Measurements from ENCODE around the gene FAM156B.
"Not testable (repeated sequence)": the region's sequence is repeated elsewhere in the genome, so short reads cannot be mapped to it uniquely, and the experiment has no call there.

The FAM156B gene

GRCh38 chrX:52896855-52897709 lies at the start of gene FAM156B:
FAM156B (plus strand) TSS chrX:52897330; CDS start chrX:52907226, 9,896 bp downstream.
- CTCF ChIA-PET; H3K4me3 ChIP-seq (ENCODE audit: low read depth, low read length); H3K4me1 ChIP-seq (ENCODE audit: control insufficient read depth, insufficient read depth, low read length); POLR2A ChIA-PET; H3K9me3 ChIP-seq (ENCODE audit: control insufficient read depth, insufficient read depth, low read depth, low read length); H3K27ac ChIP-seq (ENCODE audit: extremely low read depth, low read depth, low read length); H3K36me3 ChIP-seq (ENCODE audit: control insufficient read depth in 2 of 2, insufficient read depth in 1 of 2, low read length in 2 of 2): not testable (repeated sequence)

DNA sequence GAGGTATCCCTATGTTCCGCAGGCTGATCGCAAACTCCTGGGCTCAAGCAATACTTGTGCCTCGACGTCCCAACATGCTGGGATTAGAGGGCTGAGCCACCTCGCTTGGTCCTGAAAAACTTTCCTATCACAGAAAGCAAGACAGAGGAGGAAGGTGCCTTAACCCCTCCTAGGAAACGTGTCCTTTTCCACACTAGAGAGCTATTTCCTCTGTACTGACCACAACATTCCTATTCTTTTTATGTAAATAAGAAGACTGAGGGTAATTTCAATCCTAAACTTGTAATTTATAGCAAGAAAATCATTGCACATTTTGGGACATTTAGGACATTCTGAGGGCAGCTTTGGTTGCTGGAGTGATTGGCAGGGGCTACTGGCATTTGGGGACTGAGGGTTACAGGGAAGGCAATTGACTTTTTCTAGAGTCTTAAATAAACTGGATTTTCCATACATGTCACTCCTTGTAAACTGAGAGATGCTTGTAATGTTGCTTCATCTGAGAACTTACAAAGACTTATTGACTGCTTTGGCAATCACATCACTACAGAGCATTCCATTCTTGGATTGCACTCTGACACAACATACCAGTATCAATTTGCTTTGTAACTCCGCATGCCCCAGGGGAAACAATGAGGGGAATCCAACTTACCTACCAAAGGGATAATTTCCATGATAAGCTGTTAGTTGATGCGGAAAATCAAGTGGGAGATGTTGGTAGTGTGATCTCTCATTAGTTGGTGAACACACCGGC lies 44.8 kb upstream of the FAM156B start:
- no peaks in the 10 kb centered on the region for H3K36me3 ChIP-seq (ENCODE audit: control insufficient read depth in 2 of 2, insufficient read depth in 1 of 2, low read length in 2 of 2)
- no peaks in the 10 kb centered on the region for H3K4me1 ChIP-seq (ENCODE audit: control insufficient read depth, insufficient read depth, low read length)
- TF ChIP-seq, protein P1, sequence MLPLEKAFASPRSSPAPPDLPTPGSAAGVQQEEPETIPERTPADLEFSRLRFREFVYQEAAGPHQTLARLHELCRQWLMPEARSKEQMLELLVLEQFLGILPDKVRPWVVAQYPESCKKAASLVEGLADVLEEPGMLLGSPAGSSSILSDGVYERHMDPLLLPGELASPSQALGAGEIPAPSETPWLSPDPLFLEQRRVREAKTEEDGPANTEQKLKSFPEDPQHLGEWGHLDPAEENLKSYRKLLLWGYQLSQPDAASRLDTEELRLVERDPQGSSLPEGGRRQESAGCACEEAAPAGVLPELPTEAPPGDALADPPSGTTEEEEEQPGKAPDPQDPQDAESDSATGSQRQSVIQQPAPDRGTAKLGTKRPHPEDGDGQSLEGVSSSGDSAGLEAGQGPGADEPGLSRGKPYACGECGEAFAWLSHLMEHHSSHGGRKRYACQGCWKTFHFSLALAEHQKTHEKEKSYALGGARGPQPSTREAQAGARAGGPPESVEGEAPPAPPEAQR (tag by site-specific recombination; IDR thresholded peaks at IDR 0.05): no peak
- TF ChIP-seq INSM2 (tag by site-specific recombination; IDR thresholded peaks at IDR 0.05) (no peak), HOXD13 (CRISPR knock-in tag; IDR thresholded peaks at IDR 0.05; ENCODE audit: borderline replicate concordance) (no peak), ZBTB6 (tag by site-specific recombination; IDR thresholded peaks at IDR 0.05) (no peak)
- POLR2A ChIA-PET: no interaction called here
- no peak overlapping the region for H3K27ac ChIP-seq (ENCODE audit: extremely low read depth, low read depth, low read length)
- CTCF ChIA-PET: no interaction called here
- no peaks in the 10 kb centered on the region for H3K9me3 ChIP-seq (ENCODE audit: control insufficient read depth, insufficient read depth, low read depth, low read length)
- H3K4me3 ChIP-seq (ENCODE audit: low read depth, low read length): no peak overlapping the region

DNA sequence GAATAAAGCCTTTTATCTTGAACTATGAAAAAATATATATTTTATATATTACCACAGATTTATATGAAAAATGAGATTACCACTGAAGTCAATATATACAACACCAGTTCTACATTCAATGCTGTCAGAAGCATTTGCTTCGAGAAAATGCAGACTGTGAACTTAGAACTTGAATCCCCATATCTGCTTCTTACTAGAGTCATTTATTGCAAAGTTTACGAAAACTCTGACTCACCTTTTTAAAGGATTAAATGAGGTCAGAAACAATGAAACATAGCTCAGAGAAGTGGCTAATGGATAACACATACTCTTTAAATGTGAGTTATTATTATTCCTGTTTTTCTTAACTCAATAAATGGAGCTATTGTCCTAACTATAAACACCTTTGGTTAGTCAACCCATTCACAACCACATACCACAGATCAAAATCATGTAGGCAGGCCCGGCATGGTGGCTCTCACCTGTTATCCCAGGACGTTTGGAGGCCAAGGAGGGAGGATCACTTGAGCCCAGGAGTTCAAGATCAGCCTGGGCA lies 40.1 kb upstream of the FAM156B start:
- POLR2A ChIA-PET; H3K9me3 ChIP-seq (ENCODE audit: control insufficient read depth, insufficient read depth, low read depth, low read length); H3K36me3 ChIP-seq (ENCODE audit: control insufficient read depth in 2 of 2, insufficient read depth in 1 of 2, low read length in 2 of 2); H3K27ac ChIP-seq (ENCODE audit: extremely low read depth, low read depth, low read length); H3K4me3 ChIP-seq (ENCODE audit: low read depth, low read length); CTCF ChIA-PET; H3K4me1 ChIP-seq (ENCODE audit: control insufficient read depth, insufficient read depth, low read length): not testable (repeated sequence)

DNA sequence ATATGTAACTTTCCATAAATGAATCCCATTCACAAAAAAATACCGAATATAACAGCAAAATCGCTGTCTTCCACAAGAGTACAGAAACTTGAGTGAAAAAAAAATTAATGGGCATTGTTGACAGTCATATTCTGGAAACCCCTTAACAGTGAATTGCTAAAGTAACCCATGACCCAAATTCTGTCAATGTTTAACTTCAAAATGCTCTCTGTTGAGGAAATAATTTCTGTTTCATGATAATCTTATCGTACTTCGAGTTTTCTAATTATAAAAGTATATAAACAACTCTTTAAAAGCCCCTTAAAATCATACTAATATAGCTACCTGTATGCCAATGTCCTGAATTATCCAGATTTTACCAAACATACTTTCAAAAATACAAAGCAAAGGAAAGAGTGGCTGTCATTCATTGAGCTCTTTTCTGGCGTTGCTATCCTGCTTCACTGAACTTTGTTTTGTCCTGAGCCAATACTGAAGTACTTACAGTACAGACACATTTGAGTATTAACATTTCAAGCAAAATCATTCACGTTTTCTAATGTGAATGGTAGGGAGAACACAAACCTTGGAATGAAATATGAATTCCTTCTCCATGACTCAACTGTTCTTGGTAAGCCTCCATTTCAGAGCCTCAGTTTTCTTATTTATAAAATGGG lies 31.7 kb upstream of the FAM156B start:
- ChIA-PET CTCF (interaction anchor here (0.6 kb wide), 1 partner anchor 520 kb away, joined by 7 read pairs; no protein-coding TSS in a partner anchor), POLR2A (no interaction called here)
- Histone ChIP-seq H3K9me3 (ENCODE audit: control insufficient read depth, insufficient read depth, low read depth, low read length) (no peaks in the 10 kb centered on the region), H3K4me1 (ENCODE audit: control insufficient read depth, insufficient read depth, low read length) (no peaks in the 10 kb centered on the region), H3K27ac (ENCODE audit: extremely low read depth, low read depth, low read length) (no peak overlapping the region), H3K4me3 (ENCODE audit: low read depth, low read length) (no peak overlapping the region), H3K36me3 (ENCODE audit: control insufficient read depth in 2 of 2, insufficient read depth in 1 of 2, low read length in 2 of 2) (no peaks in the 10 kb centered on the region)
- TF ChIP-seq ZSCAN4 (tag by site-specific recombination; IDR thresholded peaks at IDR 0.05): no peak
- TF ChIP-seq, protein P2, sequence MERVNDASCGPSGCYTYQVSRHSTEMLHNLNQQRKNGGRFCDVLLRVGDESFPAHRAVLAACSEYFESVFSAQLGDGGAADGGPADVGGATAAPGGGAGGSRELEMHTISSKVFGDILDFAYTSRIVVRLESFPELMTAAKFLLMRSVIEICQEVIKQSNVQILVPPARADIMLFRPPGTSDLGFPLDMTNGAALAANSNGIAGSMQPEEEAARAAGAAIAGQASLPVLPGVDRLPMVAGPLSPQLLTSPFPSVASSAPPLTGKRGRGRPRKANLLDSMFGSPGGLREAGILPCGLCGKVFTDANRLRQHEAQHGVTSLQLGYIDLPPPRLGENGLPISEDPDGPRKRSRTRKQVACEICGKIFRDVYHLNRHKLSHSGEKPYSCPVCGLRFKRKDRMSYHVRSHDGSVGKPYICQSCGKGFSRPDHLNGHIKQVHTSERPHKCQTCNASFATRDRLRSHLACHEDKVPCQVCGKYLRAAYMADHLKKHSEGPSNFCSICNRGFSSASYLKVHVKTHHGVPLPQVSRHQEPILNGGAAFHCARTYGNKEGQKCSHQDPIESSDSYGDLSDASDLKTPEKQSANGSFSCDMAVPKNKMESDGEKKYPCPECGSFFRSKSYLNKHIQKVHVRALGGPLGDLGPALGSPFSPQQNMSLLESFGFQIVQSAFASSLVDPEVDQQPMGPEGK (tag by site-specific recombination; IDR thresholded peaks at IDR 0.05): no peak
- TF ChIP-seq ZNF302 (tag by site-specific recombination; IDR thresholded peaks at IDR 0.05; ENCODE audit: low read depth): no peak
- no peak for TF ChIP-seq MYNN (tag by site-specific recombination; IDR thresholded peaks at IDR 0.05; ENCODE audit: borderline replicate concordance)
- no peak for TF ChIP-seq ZBTB6 (tag by site-specific recombination; IDR thresholded peaks at IDR 0.05)
- no peak for TF ChIP-seq TCF7L2 (IDR thresholded peaks at IDR 0.05; ENCODE audit: borderline replicate concordance, low read depth, low read length)
- TF ChIP-seq ZNF580 (tag by site-specific recombination; IDR thresholded peaks at IDR 0.05): no peak
- TF ChIP-seq PBX3 (CRISPR knock-in tag; IDR thresholded peaks at IDR 0.05): no peak

Data from HEK293 (cell line).